NCI-H748 treated with DMSO at 0.1 percent for 48 hours (cell line): ENCODE data around the gene USP9X.
"Not testable (repeated sequence)": the region's sequence is repeated elsewhere in the genome, so short reads cannot be mapped to it uniquely, and the experiment has no call there.

Source experiments
- DNase-seq: peaks from one replicate; lab custom pipeline; 2025; lab: John Stamatoyannopoulos, UW

The USP9X gene

GRCh38 chrX:41186946-41187345 lies 101.7 kb downstream of the USP9X start:
- not testable (repeated sequence) for DNase-seq

- DNase-seq = no peak
Measured at GRCh38 chrX:41189156-41189555, 103.9 kb downstream of the USP9X start.

- DNase-seq = no peak
Measured at GRCh38 chrX:41192880-41193279, 107.6 kb downstream of the USP9X start.

- DNase-seq = no peak
Measured at GRCh38 chrX:41198410-41198809, 113.2 kb downstream of the USP9X start.

GRCh38 chrX:41200785-41201184 lies 115.5 kb downstream of the USP9X start:
- DNase-seq = no peak

- no peak for DNase-seq
Measured at GRCh38 chrX:41209853-41210252, 124.6 kb downstream of the USP9X start.

- DNase-seq = no peak
Measured at GRCh38 chrX:41224605-41225004, 139.4 kb downstream of the USP9X start.

- no peak for DNase-seq
Measured at GRCh38 chrX:41233988-41234387, 148.7 kb downstream of the USP9X start.

- not testable (repeated sequence) for DNase-seq
Measured at GRCh38 chrX:41234471-41234870, 149.2 kb downstream of the USP9X start.

GRCh38 chrX:41234962-41235361 lies 149.7 kb downstream of the USP9X start:
- DNase-seq = no peak

- DNase-seq = no peak
Measured at GRCh38 chrX:41236629-41237028, 151.4 kb downstream of the USP9X start.

- DNase-seq = no peak
Measured at GRCh38 chrX:41240509-41240908, 155.3 kb downstream of the USP9X start.

- no peak for DNase-seq
Measured at GRCh38 chrX:41241962-41242361, 156.7 kb downstream of the USP9X start.

GRCh38 chrX:41245641-41246040 lies 160.4 kb downstream of the USP9X start:
- no peak for DNase-seq

- no peak for DNase-seq
Measured at GRCh38 chrX:41250867-41251266, 165.6 kb downstream of the USP9X start.

GRCh38 chrX:41257801-41258200 lies 172.6 kb downstream of the USP9X start:
- DNase-seq = no peak

GRCh38 chrX:41258226-41258625 lies 173.0 kb downstream of the USP9X start:
- no peak for DNase-seq

- DNase-seq = no peak
Measured at GRCh38 chrX:41258871-41259270, 173.6 kb downstream of the USP9X start.

GRCh38 chrX:41259516-41259915 lies 174.3 kb downstream of the USP9X start:
- no peak for DNase-seq

- no peak for DNase-seq
Measured at GRCh38 chrX:41265615-41266014, 180.4 kb downstream of the USP9X start.

- no peak for DNase-seq
Measured at GRCh38 chrX:41273638-41274037, 188.4 kb downstream of the USP9X start.

- no peak for DNase-seq
Measured at GRCh38 chrX:41275661-41276609, 190.7 kb downstream of the USP9X start.

- DNase-seq = no peak
Measured at GRCh38 chrX:41276661-41277506, 191.6 kb downstream of the USP9X start.
